Activated CD8-positive, alpha-beta T cell treated with anti-CD3 and anti-CD28 coated beads for 36 hours (primary cell): ENCODE measurements around the gene ALDH8A1. TPM values are rescaled to one million over a fixed set of nuclear protein-coding genes. Genes with fewer than 3 reads are reported as not detected.

Experiments used
- ATAC-seq: fragments of 200-7000 bp; cut with Tn5 transposase; one replicate; pipeline ENCODE4 v1.10.0; 2021; ENCODE audit warnings: mild to moderate bottlenecking, moderate library complexity
- CTCF ChIA-PET: fragments of 350-600 bp; sonication (Branson Sonifier 250); formaldehyde crosslinking; loops from one replicate; lab custom pipeline; 2021; ENCODE audit warnings: antibody characterized with exemption; lab: Charles Lee
- POLR2A ChIA-PET: fragments of 350-600 bp; sonication (Branson Sonifier 250); formaldehyde crosslinking; loops from one replicate; lab custom pipeline; 2021; ENCODE audit warnings: antibody characterized with exemption; lab: Charles Lee
- DNase-seq: peaks from one replicate; pipeline ENCODE4 v3.0.0-alpha.2; 2020
- H3K27ac Mint-ChIP-seq: one replicate; pipeline ENCODE4 v1.8.0; 2021; ENCODE audit warnings: mild to moderate bottlenecking, mixed read lengths
- H3K27me3 Mint-ChIP-seq: one replicate; pipeline ENCODE4 v1.8.0; 2021; ENCODE audit warnings: mixed read lengths
- H3K36me3 Mint-ChIP-seq: one replicate; pipeline ENCODE4 v1.8.0; 2021; ENCODE audit warnings: low read depth, mixed read lengths
- H3K4me1 Mint-ChIP-seq: one replicate; pipeline ENCODE4 v1.8.0; 2021; ENCODE audit warnings: low read depth, mixed read lengths
- H3K4me3 Mint-ChIP-seq: one replicate; pipeline ENCODE4 v1.8.0; 2021; ENCODE audit warnings: mild to moderate bottlenecking, moderate library complexity, mixed read lengths
- H3K9me3 Mint-ChIP-seq: one replicate; pipeline ENCODE4 v1.8.0; 2021; ENCODE audit warnings: mixed read lengths
- CTCF ChIP-seq: fragments of 200-600 bp; IDR thresholded peaks from one replicate; pipeline ENCODE4 v1.8.0; 2022; ENCODE audit warnings: antibody characterized with exemption, mild to moderate bottlenecking
- intact Hi-C: fragments of 100-400 bp; cut with micrococcal nuclease; formaldehyde crosslinking; loops from one replicate; pipeline ENCODE4 v1.10.0; 2022
- total RNA-seq, 2 experiments: library from RNA; stranded (reverse); gene quantifications; one replicate each; pipeline ENCODE4 v1.2.3, GENCODE V29; 2021

The ALDH8A1 gene
- total RNA-seq, result 1 to 10 TPM; 1.2 to 1.6 TPM

- no peaks in the 10 kb centered on the region for H3K4me1 Mint-ChIP-seq
- H3K9me3 Mint-ChIP-seq, result no peaks in the 10 kb centered on the region
- DNase-seq (no peak), ATAC-seq (no peak)
- H3K27me3 Mint-ChIP-seq, result no peaks in the 10 kb centered on the region
- CTCF ChIA-PET, result interaction anchor here (0.7 to 2.0 kb wide), 2 partner anchors 10 to 18 kb away, joined by 3 to 11 read pairs; no protein-coding TSS in a partner anchor
- no peaks in the 10 kb centered on the region for H3K36me3 Mint-ChIP-seq
- H3K27ac Mint-ChIP-seq, result no peak within 1 kb of the TSS
- POLR2A ChIA-PET, result interaction anchor here (0.6 to 1.1 kb wide), 2 partner anchors 11 to 49 kb away, joined by 3 to 4 read pairs; no protein-coding TSS in a partner anchor
- intact Hi-C loops, result loop anchor here (10.0 kb wide), 1 partner anchor 305 kb away; no protein-coding TSS in a partner anchor
- no peak for TF ChIP-seq CTCF
- H3K4me3 Mint-ChIP-seq, result no peak within 1 kb of the TSS
These were observed at the start of gene ALDH8A1 for GRCh38 chr6:134949927-134950326. Gene ALDH8A1 (minus strand): TSS chr6:134950101. CDS start chr6:134950053, 48 bp downstream.

GRCh38 chr6:134999107-134999506 lies 49.2 kb upstream of the ALDH8A1 start:
- Mint-ChIP-seq H3K4me3 (no peak overlapping the region), H3K27me3 (no peaks in the 10 kb centered on the region), H3K27ac (no peak overlapping the region), H3K9me3 (no peaks in the 10 kb centered on the region), H3K36me3 (peaks cover 35% of the 10 kb centered on the region), H3K4me1 (peaks cover 28% of the 10 kb centered on the region)
- no peak for ATAC-seq
- no peak for TF ChIP-seq CTCF
- ChIA-PET POLR2A (interaction anchor here (1.1 kb wide), 1 partner anchor 184 kb away, joined by 3 read pairs; no protein-coding TSS in a partner anchor), CTCF (interaction anchor here (0.6 kb wide), 1 partner anchor 196 kb away, joined by 3 read pairs; no protein-coding TSS in a partner anchor)
- no peak for DNase-seq
- intact Hi-C loops, result no loop called here

GRCh38 chr6:134997133-134997995 lies 47.5 kb upstream of the ALDH8A1 start:
- H3K27ac Mint-ChIP-seq, result peak overlapping the region; percentile 75

GRCh38 chr6:134995536-134995935 lies 45.6 kb upstream of the ALDH8A1 start:
- POLR2A ChIA-PET, result interaction anchor here (0.6 kb wide), 1 partner anchor 253 kb away, joined by 3 read pairs; no protein-coding TSS in a partner anchor
- no peak overlapping the region for H3K27ac Mint-ChIP-seq
- H3K4me1 Mint-ChIP-seq, result peaks cover 20% of the 10 kb centered on the region

More at GRCh38 chr6:134997133-134997995, 47.5 kb upstream of the ALDH8A1 start:
- no peak for TF ChIP-seq CTCF
- intact Hi-C loops, result no loop called here
- no peaks in the 10 kb centered on the region for H3K9me3 Mint-ChIP-seq
- POLR2A ChIA-PET, result interaction anchor here (0.6 kb wide), 1 partner anchor 187 kb away, joined by 3 read pairs; no protein-coding TSS in a partner anchor
- no peak overlapping the region for H3K4me3 Mint-ChIP-seq
- CTCF ChIA-PET, result interaction anchor here (0.9 to 1.1 kb wide), 2 partner anchors 147 to 204 kb away, joined by 3 read pairs; no protein-coding TSS in a partner anchor
- peaks cover 40% of the 10 kb centered on the region for H3K36me3 Mint-ChIP-seq
- ATAC-seq, result peak; percentile 72
- no peaks in the 10 kb centered on the region for H3K27me3 Mint-ChIP-seq
- H3K4me1 Mint-ChIP-seq, result peaks cover 21% of the 10 kb centered on the region
- peak; percentile 17 for DNase-seq

More at GRCh38 chr6:134995536-134995935, 45.6 kb upstream of the ALDH8A1 start:
- Mint-ChIP-seq H3K27me3 (no peaks in the 10 kb centered on the region), H3K36me3 (peaks cover 38% of the 10 kb centered on the region), H3K9me3 (no peaks in the 10 kb centered on the region), H3K4me3 (no peak overlapping the region)
- no peak for ATAC-seq
- CTCF ChIA-PET, result interaction anchor here (0.9 to 2.2 kb wide), 3 partner anchors 10 to 17 kb away, joined by 3 to 8 read pairs (median 3); no protein-coding TSS in a partner anchor
- no peak for DNase-seq
- TF ChIP-seq CTCF, result no peak
- intact Hi-C loops, result no loop called here
